Fibroblast of skin of right biceps (primary cell): ENCODE measurements around the gene LCE4A.
"Not testable (repeated sequence)": the region's sequence is repeated elsewhere in the genome, so short reads cannot be mapped to it uniquely, and the experiment has no call there.

Experiments used
- DNase-seq: peaks from one replicate; pipeline ENCODE4 v3.0.0-alpha.2; 2013

LCE4A gene

DNA sequence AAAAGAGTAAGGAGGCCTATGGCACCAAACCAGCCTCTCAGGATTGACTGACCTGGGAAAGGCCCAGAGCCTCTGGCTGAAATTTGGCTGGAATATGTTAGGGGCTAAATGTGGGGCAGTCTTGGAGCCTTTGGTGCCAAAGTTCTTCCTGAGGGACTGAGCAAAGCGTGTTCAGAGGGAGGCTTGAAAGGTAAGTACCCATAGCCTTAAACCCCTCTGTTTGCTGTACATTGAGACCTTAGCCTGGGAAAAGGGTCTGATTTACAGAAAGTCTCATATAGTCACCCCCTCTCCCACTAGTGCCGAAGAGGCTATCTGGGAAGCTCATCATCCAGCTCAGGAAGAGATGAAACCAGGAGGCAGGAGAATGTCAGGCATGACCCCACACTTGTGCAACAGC lies at the start of gene LCE4A:
Gene LCE4A (plus strand): TSS at position 301 of the 400 bp plus-strand sequence. CDS start 916 bp downstream, outside the sequence.
- no peak for DNase-seq

- DNase-seq = no peak
These were observed 49.3 kb upstream of the LCE4A start for GRCh38 chr1:152658649-152659048.

DNA sequence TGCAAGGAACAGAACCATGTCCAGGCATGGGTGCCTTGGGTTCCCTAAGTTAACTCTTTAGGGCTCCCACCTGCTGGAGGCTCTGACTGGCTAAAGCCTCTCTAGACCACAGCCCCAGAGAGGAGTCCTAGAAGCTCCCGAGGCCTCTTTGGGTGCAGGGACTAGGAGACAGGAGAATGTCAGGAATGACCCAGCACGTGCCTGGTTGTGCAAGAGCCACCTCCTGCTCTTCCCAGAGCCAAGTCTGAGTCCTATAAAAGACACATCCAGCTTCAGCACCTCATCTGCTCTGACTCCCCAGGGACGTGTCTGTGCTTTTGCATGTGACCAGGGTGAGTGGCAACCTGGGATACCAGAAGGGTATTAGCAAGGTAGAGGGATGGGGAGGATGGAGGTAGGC lies 44.9 kb upstream of the LCE4A start, which contains the start of gene LCE2D:
Gene LCE2D (plus strand): TSS at position 283 of the 400 bp plus-strand sequence. CDS start 726 bp downstream, outside the sequence.
- no peak for DNase-seq

DNA sequence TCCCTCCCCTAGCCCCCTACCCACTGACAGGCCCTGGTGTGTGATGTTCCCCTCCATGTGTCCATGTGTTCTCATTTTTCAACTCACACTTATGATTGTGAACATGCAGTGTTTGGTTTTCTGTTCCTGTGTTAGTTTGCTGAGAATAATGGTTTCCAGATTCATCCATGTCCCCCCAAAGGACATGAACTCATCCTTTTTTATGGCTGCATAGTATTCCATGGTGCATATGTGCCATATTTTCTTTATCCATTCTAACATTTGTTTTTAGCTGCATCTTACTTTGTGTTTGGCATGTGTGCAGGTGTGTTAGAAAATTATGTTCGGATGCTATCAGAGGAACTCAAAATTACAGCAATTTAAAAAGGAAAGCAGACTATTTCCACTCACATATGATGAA lies 41.8 kb upstream of the LCE4A start:
- DNase-seq = not testable (repeated sequence)

DNA sequence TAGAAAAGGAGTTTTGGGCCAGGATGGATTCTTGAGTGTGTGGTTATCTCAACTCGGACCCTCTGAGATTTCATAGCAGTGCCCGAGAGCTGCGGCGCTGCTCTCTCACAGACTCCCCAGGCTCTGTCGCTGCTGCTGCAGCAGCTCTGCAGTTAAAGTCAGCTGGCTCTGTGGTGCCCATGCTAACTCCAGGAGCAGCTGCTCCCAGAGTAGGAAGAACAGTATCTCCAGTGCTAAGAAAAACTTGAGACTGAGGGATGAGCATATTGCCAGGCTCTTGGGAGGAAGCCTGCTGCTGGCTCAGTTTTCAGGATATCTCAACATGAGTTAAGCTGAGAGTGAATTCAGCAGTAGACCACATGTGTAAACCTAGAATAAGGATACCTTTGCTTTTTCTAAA lies 40.3 kb upstream of the LCE4A start:
- DNase-seq = no peak

DNA sequence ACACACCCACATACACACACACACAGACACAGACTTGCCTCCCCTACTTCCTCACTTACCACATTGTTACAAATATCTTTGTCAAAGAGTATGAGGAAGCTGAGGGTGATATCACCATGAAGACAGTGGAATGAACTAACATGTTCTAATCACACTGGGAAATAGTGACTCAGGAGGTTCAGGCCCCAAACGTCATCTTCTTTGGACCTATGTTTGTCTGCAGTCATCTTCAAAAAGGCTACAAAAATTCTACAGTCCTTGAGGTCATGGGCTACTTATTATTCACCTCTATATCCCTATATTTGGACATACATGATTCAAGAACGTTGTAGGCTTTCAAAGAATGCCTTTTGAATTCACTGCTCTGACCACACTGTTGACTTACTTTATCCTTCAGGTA lies 34.9 kb upstream of the LCE4A start:
- DNase-seq = no peak

DNA sequence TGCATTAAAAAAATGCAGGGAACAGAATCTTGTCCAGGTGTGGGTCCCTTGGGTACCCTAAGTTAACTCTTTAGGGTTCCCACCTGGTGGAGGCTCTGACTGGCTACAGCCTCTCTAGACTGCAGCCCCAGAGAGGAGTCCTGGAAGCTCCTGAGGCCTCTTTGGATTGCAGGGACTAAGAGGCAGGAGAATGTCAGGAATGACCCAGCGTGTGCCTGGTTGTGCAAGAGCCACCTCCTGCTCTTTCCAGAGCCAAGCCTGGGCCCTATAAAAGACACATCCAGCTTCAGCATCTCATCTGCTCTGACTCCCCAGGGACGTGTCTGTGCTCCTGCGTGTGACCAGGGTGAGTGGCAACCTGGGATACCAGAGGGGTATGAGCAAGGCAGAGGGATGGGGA lies 33.0 kb upstream of the LCE4A start, which contains the start of gene LCE2C:
Gene LCE2C (plus strand): TSS at position 297 of the 400 bp plus-strand sequence. CDS start 737 bp downstream, outside the sequence.
- not testable (repeated sequence) for DNase-seq

GRCh38 chr1:152679459-152679858 lies 28.5 kb upstream of the LCE4A start:
- DNase-seq = no peak

- no peak for DNase-seq
These were observed 26.3 kb upstream of the LCE4A start for GRCh38 chr1:152681616-152682015.

- no peak for DNase-seq
These were observed 24.1 kb upstream of the LCE4A start for GRCh38 chr1:152683846-152684245.

- not testable (repeated sequence) for DNase-seq
These were observed 22.1 kb upstream of the LCE4A start, which contains the start of gene LCE2B for GRCh38 chr1:152685823-152686222. Gene LCE2B, plus strand, starts transcription at chr1:152686123. Its CDS starts 721 bp downstream, at chr1:152686844.

GRCh38 chr1:152697701-152698600 lies 10.0 kb upstream of the LCE4A start, which contains the start of gene LCE2A:
Gene LCE2A, plus strand, starts transcription at chr1:152698345. Its CDS starts 557 bp downstream, at chr1:152698902.
- no peak for DNase-seq

GRCh38 chr1:152699746-152700145 lies 8.2 kb upstream of the LCE4A start:
- DNase-seq = no peak

DNA sequence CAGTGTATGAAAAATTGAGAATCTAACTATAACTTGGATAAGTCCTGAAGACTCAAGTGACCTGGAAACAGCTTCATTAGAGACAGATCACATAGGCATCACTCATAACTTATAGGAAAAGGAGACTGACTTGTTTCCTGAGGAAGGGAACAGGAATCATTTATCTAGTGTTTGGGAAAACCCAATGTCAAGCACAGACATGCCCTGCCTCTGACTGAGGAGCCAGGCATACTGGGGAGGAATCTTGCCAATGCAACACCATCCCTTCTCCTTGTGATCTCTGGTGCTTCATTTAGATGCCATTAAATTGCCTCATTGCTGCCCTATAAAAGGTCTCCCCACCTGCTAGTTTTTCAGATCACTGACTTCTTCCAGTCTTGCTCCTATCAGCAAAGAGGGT lies 10.3 kb downstream of the LCE4A start:
- DNase-seq = no peak

DNA sequence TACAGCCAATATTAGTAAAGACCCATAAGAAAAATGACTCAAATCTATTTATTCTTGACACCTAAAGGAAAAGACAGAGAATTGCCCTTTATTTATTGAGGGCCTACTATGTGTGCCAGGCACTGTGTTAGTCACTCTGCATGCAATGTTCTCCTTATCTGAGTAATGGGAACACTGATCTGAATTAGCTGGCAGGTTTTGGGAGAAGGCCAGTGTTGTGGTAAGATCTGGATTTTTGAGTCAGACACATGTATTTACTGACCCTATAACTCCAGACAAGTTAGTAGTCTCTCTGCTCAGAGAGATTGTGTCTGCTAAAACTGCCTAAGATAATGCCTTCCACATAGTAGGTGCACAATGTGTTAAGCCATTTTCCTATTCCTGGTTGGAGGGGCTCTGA lies 17.3 kb downstream of the LCE4A start:
- DNase-seq = no peak

DNA sequence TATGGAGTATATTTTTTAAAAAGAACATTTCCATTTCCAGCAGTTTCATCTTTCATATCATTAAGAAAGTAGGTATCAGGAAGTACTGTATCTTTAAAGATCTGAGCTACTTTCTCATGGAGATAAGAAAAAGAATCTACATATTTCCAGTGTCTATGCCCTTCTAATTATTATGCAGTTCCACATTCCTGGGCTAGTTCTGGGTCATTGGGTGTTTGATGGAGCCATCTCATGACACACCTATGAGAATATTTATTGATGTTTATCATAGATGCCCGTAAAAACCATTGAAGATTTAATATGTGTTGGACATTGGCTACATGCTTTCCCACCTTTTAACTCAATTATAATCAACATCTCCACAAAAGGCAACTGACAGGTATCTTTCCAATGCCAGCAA lies 21.0 kb downstream of the LCE4A start:
- no peak for DNase-seq

DNA sequence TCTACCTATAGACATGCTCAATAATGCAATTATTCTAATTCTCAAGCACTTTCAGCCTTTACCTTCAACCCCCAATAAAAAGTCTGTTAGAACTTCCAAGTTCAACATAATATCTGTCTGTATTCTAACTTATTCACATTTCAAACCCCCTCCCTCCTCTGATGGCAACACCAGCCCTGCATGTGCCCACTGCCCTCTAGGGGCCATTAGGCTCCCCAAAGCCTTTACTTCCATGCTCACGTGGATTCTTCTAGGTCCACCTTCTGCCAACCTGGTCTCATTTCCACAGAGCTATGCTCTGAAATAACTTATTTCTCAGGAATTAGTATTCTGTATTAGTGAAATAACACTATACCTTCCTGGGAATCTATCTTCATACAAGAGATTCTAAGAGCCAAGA lies 27.7 kb downstream of the LCE4A start:
- no peak for DNase-seq

GRCh38 chr1:152737997-152738396 lies 30.0 kb downstream of the LCE4A start:
- DNase-seq = no peak

DNA sequence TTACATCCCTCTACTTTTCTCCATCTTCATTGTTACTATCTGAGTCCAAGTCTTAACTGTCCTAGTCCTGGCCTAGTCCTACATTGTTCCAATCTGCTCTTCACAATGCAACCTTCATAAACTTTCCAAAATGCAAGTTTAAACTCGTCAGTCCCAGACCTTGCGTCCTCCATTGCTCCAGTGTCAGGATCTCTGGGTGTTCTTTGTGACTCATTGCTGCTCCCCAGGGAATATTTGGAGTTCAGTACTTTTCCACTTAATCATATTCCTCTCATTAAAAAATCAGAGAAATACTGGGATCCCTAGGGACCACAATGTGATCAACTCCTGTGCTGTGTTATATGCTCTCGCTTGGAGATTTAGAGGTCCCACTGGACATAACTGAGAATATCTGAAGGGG lies 31.9 kb downstream of the LCE4A start:
- DNase-seq = peak; percentile 4

- DNase-seq = no peak
These were observed 33.7 kb downstream of the LCE4A start for GRCh38 chr1:152741656-152742055.

- peak; percentile 32 for DNase-seq
These were observed 35.6 kb downstream of the LCE4A start for GRCh38 chr1:152743371-152744145.

DNA sequence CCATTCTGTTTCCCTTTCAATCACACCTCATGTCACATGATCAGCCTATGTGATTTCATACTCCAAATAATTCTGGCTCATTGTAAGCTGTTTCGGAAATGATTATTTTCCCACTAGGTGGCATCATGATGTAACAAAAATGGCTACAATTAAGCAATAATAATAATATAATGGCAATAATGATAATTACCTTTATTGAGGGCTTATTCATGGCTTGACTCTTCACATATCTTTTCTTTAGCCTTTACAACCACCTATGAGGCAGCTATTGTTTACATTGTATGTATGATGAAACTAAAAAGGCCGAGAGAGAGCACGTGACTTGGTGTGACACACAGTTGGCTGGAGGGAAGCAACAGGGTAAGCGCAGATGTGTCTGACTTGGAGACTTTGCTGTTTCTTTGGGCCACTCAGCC lies 37.3 kb downstream of the LCE4A start:
- DNase-seq = peak; percentile 9

GRCh38 chr1:152745765-152746444 lies 37.9 kb downstream of the LCE4A start:
- no peak for DNase-seq
